Testis (tissue), 2 donors: ENCODE results near the gene CNN1.

Source experiments
- POLR2A ChIP-seq: fragments of 450-650 bp; IDR thresholded peaks from one replicate; pipeline ENCODE4 v1.6.1; 2017; ENCODE audit warnings: antibody characterized with exemption, mild to moderate bottlenecking, moderate library complexity
- TF ChIP-seq, protein P1 (sequence below), 3 experiments: fragments of 450-650 bp in 2 of 3; fragments of 200-600 bp in 1 of 3; sonication (generic) in 1 of 3; IDR thresholded peaks; one replicate each; pipeline ENCODE4 v1.5.1; 2016 to 2019; ENCODE audit warnings: antibody characterized with exemption in 3 of 3, mild to moderate bottlenecking in 2 of 3, moderate library complexity in 1 of 3

DNA sequence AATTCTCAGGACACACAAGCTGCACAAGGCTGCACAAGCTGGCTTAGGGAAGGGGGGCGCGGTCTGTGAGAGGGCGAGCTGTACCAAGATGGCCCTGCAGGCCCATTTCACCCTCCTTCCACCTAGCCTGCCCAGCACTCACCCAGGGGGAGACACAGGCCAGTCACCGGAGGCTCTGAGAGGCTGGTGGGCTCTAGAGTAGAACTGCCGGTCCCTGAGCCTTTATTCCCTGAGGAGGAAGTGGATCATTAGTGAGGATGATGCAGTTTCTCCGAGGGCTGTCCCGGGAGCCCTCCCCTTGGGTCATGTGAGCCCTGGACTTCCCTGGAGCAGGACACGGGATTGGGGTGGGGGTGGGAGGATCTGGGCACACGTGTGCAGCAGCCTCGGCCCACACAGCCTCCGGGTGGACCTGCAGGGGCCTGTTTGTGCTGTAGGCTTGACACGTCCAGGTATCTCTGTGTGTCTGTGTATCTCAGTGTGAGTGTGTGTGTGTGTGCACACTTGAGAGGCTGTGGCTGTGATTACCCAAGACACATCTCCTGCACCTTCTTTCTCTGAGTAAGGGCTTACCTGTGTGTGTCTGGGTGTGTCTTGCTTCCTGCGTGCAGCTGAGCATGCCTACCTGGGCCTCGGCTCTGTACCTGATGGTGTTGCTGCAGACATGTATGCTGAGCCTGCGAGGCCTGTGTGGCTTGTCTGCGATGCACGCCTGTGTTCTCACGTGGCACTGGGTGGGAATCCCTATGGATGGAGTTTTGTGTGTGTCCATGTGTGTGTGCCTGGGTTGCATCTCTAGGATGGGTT is 39.0 kb downstream of the CNN1 start, which contains the start of gene ACP5:
- TF ChIP-seq, protein P1, sequence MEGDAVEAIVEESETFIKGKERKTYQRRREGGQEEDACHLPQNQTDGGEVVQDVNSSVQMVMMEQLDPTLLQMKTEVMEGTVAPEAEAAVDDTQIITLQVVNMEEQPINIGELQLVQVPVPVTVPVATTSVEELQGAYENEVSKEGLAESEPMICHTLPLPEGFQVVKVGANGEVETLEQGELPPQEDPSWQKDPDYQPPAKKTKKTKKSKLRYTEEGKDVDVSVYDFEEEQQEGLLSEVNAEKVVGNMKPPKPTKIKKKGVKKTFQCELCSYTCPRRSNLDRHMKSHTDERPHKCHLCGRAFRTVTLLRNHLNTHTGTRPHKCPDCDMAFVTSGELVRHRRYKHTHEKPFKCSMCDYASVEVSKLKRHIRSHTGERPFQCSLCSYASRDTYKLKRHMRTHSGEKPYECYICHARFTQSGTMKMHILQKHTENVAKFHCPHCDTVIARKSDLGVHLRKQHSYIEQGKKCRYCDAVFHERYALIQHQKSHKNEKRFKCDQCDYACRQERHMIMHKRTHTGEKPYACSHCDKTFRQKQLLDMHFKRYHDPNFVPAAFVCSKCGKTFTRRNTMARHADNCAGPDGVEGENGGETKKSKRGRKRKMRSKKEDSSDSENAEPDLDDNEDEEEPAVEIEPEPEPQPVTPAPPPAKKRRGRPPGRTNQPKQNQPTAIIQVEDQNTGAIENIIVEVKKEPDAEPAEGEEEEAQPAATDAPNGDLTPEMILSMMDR (IDR thresholded peaks at IDR 0.05): no peak
- TF ChIP-seq POLR2A: no peak
